Tibial nerve (tissue), 4 donors: ENCODE results near the gene LINC01488. TPM values are rescaled to one million over a fixed set of nuclear protein-coding genes. Genes with fewer than 3 reads are reported as not detected.

Experiments used
- DNase-seq, 2 donors: peaks; one replicate each; pipeline ENCODE4 v3.0.0-alpha.2; 2019; ENCODE audit warnings: low spot score in 2 of 2
- H3K27ac ChIP-seq, 4 donors: fragments of 200-600 bp; sonication (generic) in 3 of 4; one replicate each; pipeline ENCODE4 v1.5.1; 2017 to 2019; ENCODE audit warnings: mild to moderate bottlenecking in 1 of 4
- H3K27me3 ChIP-seq, 2 donors: fragments of 200-600 bp; sonication (generic) in 1 of 2; one replicate each; pipeline versions ENCODE4 v1.5.1 to v1.6.0; 2017 to 2019
- H3K36me3 ChIP-seq, 3 donors: fragments of 200-600 bp; sonication (generic); one replicate each; pipeline ENCODE4 v1.5.1; 2018 to 2019
- H3K4me1 ChIP-seq, 4 donors: fragments of 200-600 bp; sonication (generic) in 3 of 4; one replicate each; pipeline ENCODE4 v1.5.1; 2017 to 2019
- H3K4me3 ChIP-seq, 4 donors: fragments of 200-600 bp; sonication (generic) in 3 of 4; one replicate each; pipeline ENCODE4 v1.5.1; 2017 to 2019; ENCODE audit warnings: mild to moderate bottlenecking in 1 of 4, moderate library complexity in 1 of 4
- H3K9me3 ChIP-seq, 4 donors: fragments of 200-600 bp; sonication (generic) in 3 of 4; one replicate each; pipeline ENCODE4 v1.5.1; 2017 to 2019
- CTCF ChIP-seq, 5 experiments: fragments of 200-600 bp in 3 of 5; fragments of 450-650 bp in 2 of 5; sonication (generic) in 3 of 5; IDR thresholded peaks; one replicate each; pipeline ENCODE4 v1.5.1; 2016 to 2019; ENCODE audit warnings: antibody characterized with exemption in 5 of 5, mild to moderate bottlenecking in 3 of 5, moderate library complexity in 2 of 5
- EP300 ChIP-seq, 2 donors: sonication (generic); formaldehyde crosslinking; IDR thresholded peaks; one replicate each; pipeline ENCODE4 v1.6.1; 2017; ENCODE audit warnings: antibody characterized with exemption in 2 of 2, mild to moderate bottlenecking in 1 of 2
- POLR2A ChIP-seq, 2 donors: fragments of 450-650 bp; IDR thresholded peaks; one replicate each; pipeline ENCODE4 v1.6.1; 2017; ENCODE audit warnings: antibody characterized with exemption in 2 of 2, mild to moderate bottlenecking in 2 of 2, moderate library complexity in 2 of 2
- WGBS, 2 donors: methylation state at CpG; one replicate each; pipeline ENCODE4 v1.1.5; 2018; 5-methylcytosine and 5-hydroxymethylcytosine counted together
- total RNA-seq, 4 donors: library from RNA; depleted of rRNA; stranded (reverse); fragments of >200 nt; gene quantifications; one replicate each; pipeline ENCODE4 v1.1.0, GENCODE V29; 2016

Gene LINC01488
- total RNA-seq, 4 donors from 2014 or later = not detected

GRCh38 chr11:69459848-69460539 is 21.5 kb upstream of the LINC01488 start:
- no peaks in the 10 kb centered on the region for H3K27me3 ChIP-seq
- H3K9me3 ChIP-seq = peaks cover 0 to 14% (median 0%) of the 10 kb centered on the region in 4 donors
- no peaks in the 10 kb centered on the region for H3K36me3 ChIP-seq
- no peak for DNase-seq
- H3K4me1 ChIP-seq = peaks cover 0 to 28% (median 15%) of the 10 kb centered on the region in 4 donors
- TF ChIP-seq CTCF (IDR thresholded peaks at IDR 0.05) = no peak
- TF ChIP-seq POLR2A (IDR thresholded peaks at IDR 0.05) = no peak
- no peak for TF ChIP-seq EP300 (IDR thresholded peaks at IDR 0.05)
- 88 to 93% methylated on average over 1 of the region's 1 CpG for WGBS, 2 donors
- H3K27ac ChIP-seq = no peak overlapping the region
- no peak overlapping the region for H3K4me3 ChIP-seq

- Histone ChIP-seq H3K27me3 (no peaks in the 10 kb centered on the region), H3K4me3 (no peak overlapping the region), H3K27ac (no peak overlapping the region), H3K9me3 (peaks cover 0 to 14% (median 0%) of the 10 kb centered on the region in 4 donors), H3K4me1 (peaks cover 0 to 28% (median 15%) of the 10 kb centered on the region in 4 donors), H3K36me3 (no peaks in the 10 kb centered on the region)
- TF ChIP-seq CTCF (IDR thresholded peaks at IDR 0.05) (no peak), POLR2A (IDR thresholded peaks at IDR 0.05) (no peak), EP300 (IDR thresholded peaks at IDR 0.05) (no peak)
- DNase-seq = no peak
- WGBS, 2 donors = 45 to 61% methylated on average over 1 of the region's 1 CpG
Measured at GRCh38 chr11:69460540-69461257, 20.8 kb upstream of the LINC01488 start.

GRCh38 chr11:69461272-69461962 is 20.0 kb upstream of the LINC01488 start:
- Histone ChIP-seq H3K27me3 (no peaks in the 10 kb centered on the region), H3K9me3 (peaks cover 0 to 14% (median 0%) of the 10 kb centered on the region in 4 donors), H3K4me3 (no peak overlapping the region), H3K36me3 (no peaks in the 10 kb centered on the region), H3K4me1 (peaks cover 0 to 28% (median 15%) of the 10 kb centered on the region in 4 donors), H3K27ac (no peak overlapping the region)
- DNase-seq = no peak
- TF ChIP-seq POLR2A (IDR thresholded peaks at IDR 0.05) = no peak
- no peak for TF ChIP-seq EP300 (IDR thresholded peaks at IDR 0.05)
- TF ChIP-seq CTCF (IDR thresholded peaks at IDR 0.05) = no peak
- WGBS, 2 donors = 76 to 86% methylated on average over 7 of the region's 7 CpGs

GRCh38 chr11:69462106-69462951 is 19.1 kb upstream of the LINC01488 start:
- Histone ChIP-seq H3K27me3 (no peaks in the 10 kb centered on the region), H3K36me3 (no peaks in the 10 kb centered on the region), H3K9me3 (peaks cover 0 to 11% (median 0%) of the 10 kb centered on the region in 4 donors), H3K4me1 (peaks cover 0 to 28% (median 15%) of the 10 kb centered on the region in 4 donors), H3K27ac (peak overlapping the region in 2 of 4 donors; percentile 60 to 76), H3K4me3 (no peak overlapping the region)
- DNase-seq = no peak
- WGBS, 2 donors = 65 to 68% methylated on average over 19 of the region's 19 CpGs
- no peak for TF ChIP-seq CTCF (IDR thresholded peaks at IDR 0.05)
- TF ChIP-seq EP300 (IDR thresholded peaks at IDR 0.05) = no peak
- no peak for TF ChIP-seq POLR2A (IDR thresholded peaks at IDR 0.05)
